H1 (cell line): Measurements from ENCODE around the gene DNAJC11. TPM values are rescaled to one million over a fixed set of nuclear protein-coding genes. Genes with fewer than 3 reads are reported as not detected.

Experiments used
- CTCF ChIA-PET: fragments of 300-600 bp; sonication (Branson Sonifier 250); formaldehyde crosslinking; loops from one replicate; lab custom pipeline; 2021; ENCODE audit not compliant: partially characterized antibody; lab: Charles Lee
- POLR2A ChIA-PET: fragments of 300-600 bp; sonication (Branson Sonifier 250); formaldehyde crosslinking; loops from one replicate; lab custom pipeline; 2021; ENCODE audit warnings: inconsistent platforms; ENCODE audit not compliant: partially characterized antibody; lab: Charles Lee
- DNase-seq, 2 experiments: peaks; one replicate each; pipeline versions ENCODE4 v3.0.0 to v3.0.0-alpha.2; 2010 to 2022; ENCODE audit warnings: low spot score in 2 of 2, low read depth in 1 of 2, mixed read lengths in 1 of 2
- FAIRE-seq: peaks from 2 replicates; lab custom pipeline; 2011; peaks lifted over from hg19 to GRCh38; lab: Jason Lieb, UNC
- H2AFZ ChIP-seq: 2 replicates; pipeline ENCODE4 v1.8.1; 2012; ENCODE audit warnings: low read length, inconsistent platforms
- H2AK5ac ChIP-seq: 2 replicates; pipeline ENCODE4 v1.6.1; 2013; ENCODE audit warnings: low read depth, low read length
- H2BK120ac ChIP-seq: replicated peaks from 2 replicates; pipeline ENCODE3; 2013; ENCODE audit warnings: low read depth, low read length, inconsistent platforms
- H2BK12ac ChIP-seq: 2 replicates; pipeline ENCODE4 v1.6.1; 2013; ENCODE audit warnings: low read depth, low read length
- H2BK15ac ChIP-seq: 2 replicates; pipeline ENCODE4 v1.6.1; 2013; ENCODE audit warnings: low read length
- H2BK20ac ChIP-seq: 2 replicates; pipeline ENCODE4 v1.6.1; 2013; ENCODE audit warnings: low read length
- H2BK5ac ChIP-seq: 2 replicates; pipeline ENCODE4 v1.6.1; 2013; ENCODE audit warnings: low read depth, low read length
- H3K14ac ChIP-seq: 2 replicates; pipeline ENCODE4 v1.6.1; 2013; ENCODE audit warnings: inconsistent platforms; ENCODE audit not compliant: insufficient read length
- H3K18ac ChIP-seq: 2 replicates; pipeline ENCODE4 v1.6.1; 2013; ENCODE audit warnings: low read length; ENCODE audit errors: extremely low read depth
- H3K23ac ChIP-seq: 2 replicates; pipeline ENCODE4 v1.6.1; 2013; ENCODE audit warnings: inconsistent platforms; ENCODE audit not compliant: insufficient read length
- H3K23me2 ChIP-seq: 2 replicates; pipeline ENCODE4 v1.6.1; 2013; ENCODE audit warnings: low read depth, low read length
- H3K27ac ChIP-seq: 2 replicates; pipeline ENCODE4 v1.6.1; 2011; ENCODE audit warnings: low read depth, low read length, inconsistent platforms
- H3K27me3 ChIP-seq, 4 experiments: replicated peaks in 1 of 4; 1 replicate in 1 of 4; 2 replicates in 3 of 4; pipeline versions ENCODE4 v1.6.1 to v1.8.1; 2011 to 2013; ENCODE audit warnings: low read length in 3 of 4, mild to moderate bottlenecking in 3 of 4, inconsistent platforms in 2 of 4, mixed read lengths in 2 of 4, moderate library complexity in 1 of 4; ENCODE audit not compliant: control insufficient read depth in 3 of 4, insufficient read depth in 3 of 4; ENCODE audit errors: extremely low read depth in 1 of 4
- H3K36me3 ChIP-seq, 4 experiments: 2 replicates each; pipeline versions ENCODE4 v1.6.1 to v1.8.1; 2011 to 2013; ENCODE audit warnings: mild to moderate bottlenecking in 4 of 4, low read length in 3 of 4, moderate library complexity in 2 of 4, control low read depth in 1 of 4, inconsistent platforms in 1 of 4; ENCODE audit not compliant: insufficient read depth in 4 of 4, control insufficient read depth in 2 of 4
- H3K4ac ChIP-seq: replicated peaks from 2 replicates; pipeline ENCODE3; 2013; ENCODE audit warnings: low read length, low read depth, mixed read lengths, inconsistent platforms; ENCODE audit not compliant: insufficient read length
- H3K4me1 ChIP-seq, 4 experiments: replicated peaks in 1 of 4; 1 replicate in 1 of 4; 2 replicates in 3 of 4; pipeline versions ENCODE4 v1.6.1 to v1.8.1; 2011 to 2013; ENCODE audit warnings: low read length in 3 of 4, inconsistent platforms in 2 of 4, mixed read lengths in 1 of 4; ENCODE audit not compliant: insufficient read depth in 4 of 4, control insufficient read depth in 3 of 4
- H3K4me2 ChIP-seq, 2 experiments: 2 replicates each; pipeline versions ENCODE4 v1.6.1 to v1.8.1; 2011 to 2013; ENCODE audit warnings: low read depth in 2 of 2, low read length in 2 of 2, control low read depth in 1 of 2, inconsistent platforms in 1 of 2, mild to moderate bottlenecking in 1 of 2; ENCODE audit not compliant: insufficient read depth in 1 of 2
- H3K4me3 ChIP-seq, 4 experiments: fragments of 200-600, 300-600 bp in 1 of 4; sonication (generic), shearing (Covaris generic), sonication (Bioruptor Twin) in 1 of 4; 2 replicates each; pipeline versions ENCODE4 v1.5.1 to v1.8.1; 2011 to 2016; ENCODE audit warnings: low read length in 4 of 4, low read depth in 3 of 4, control low read depth in 2 of 4, inconsistent platforms in 2 of 4, mild to moderate bottlenecking in 2 of 4, mixed read lengths in 1 of 4, moderate library complexity in 1 of 4; ENCODE audit not compliant: insufficient read depth in 2 of 4; ENCODE audit errors: extremely low read depth in 1 of 4
- H3K56ac ChIP-seq: replicated peaks from 2 replicates; pipeline ENCODE3; 2013; ENCODE audit warnings: low read depth, mild to moderate bottlenecking, mixed read lengths, low read length, inconsistent platforms; ENCODE audit not compliant: insufficient read length
- H3K79me1 ChIP-seq: 2 replicates; pipeline ENCODE4 v1.6.1; 2013; ENCODE audit warnings: low read depth, low read length, control low read depth
- H3K79me2 ChIP-seq, 2 experiments: 2 replicates each; pipeline versions ENCODE4 v1.6.1 to v1.8.1; 2012 to 2013; ENCODE audit warnings: low read length in 2 of 2, mild to moderate bottlenecking in 2 of 2, inconsistent platforms in 1 of 2; ENCODE audit not compliant: insufficient read depth in 2 of 2, control insufficient read depth in 1 of 2
- H3K9ac ChIP-seq, 4 experiments: replicated peaks in 1 of 4; 1 replicate in 1 of 4; 2 replicates in 3 of 4; pipeline versions ENCODE4 v1.6.1 to v1.8.1; 2011 to 2013; ENCODE audit warnings: low read depth in 3 of 4, low read length in 3 of 4, control low read depth in 2 of 4, mild to moderate bottlenecking in 2 of 4, moderate library complexity in 2 of 4, inconsistent platforms in 1 of 4; ENCODE audit errors: extremely low read depth in 1 of 4
- H3K9me3 ChIP-seq, 2 experiments: 2 replicates each; pipeline versions ENCODE4 v1.6.1 to v1.8.1; 2012 to 2013; ENCODE audit warnings: mild to moderate bottlenecking in 2 of 2, moderate library complexity in 2 of 2, control low read depth in 1 of 2, inconsistent platforms in 1 of 2, low read depth in 1 of 2, low read length in 1 of 2, mixed read lengths in 1 of 2; ENCODE audit not compliant: insufficient read depth in 2 of 2
- H4K20me1 ChIP-seq, 2 experiments: replicated peaks in 1 of 2; 2 replicates each; pipeline versions ENCODE3 to v1.8.1; 2011 to 2013; ENCODE audit warnings: inconsistent platforms in 2 of 2, low read length in 2 of 2, mild to moderate bottlenecking in 1 of 2; ENCODE audit not compliant: insufficient read depth in 2 of 2, control insufficient read depth in 1 of 2
- H4K5ac ChIP-seq: 2 replicates; pipeline ENCODE4 v1.6.1; 2013; ENCODE audit warnings: low read length, low read depth, mixed read lengths, inconsistent platforms; ENCODE audit not compliant: insufficient read length
- H4K8ac ChIP-seq: 2 replicates; pipeline ENCODE4 v1.8.0; 2013; ENCODE audit warnings: mild to moderate bottlenecking, moderate library complexity, low read length, inconsistent platforms; ENCODE audit not compliant: insufficient read depth; ENCODE audit errors: extremely low read depth
- H4K91ac ChIP-seq: replicated peaks from 2 replicates; pipeline ENCODE3; 2013; ENCODE audit warnings: low read length, mixed read lengths, inconsistent platforms; ENCODE audit not compliant: insufficient read length
- CBX5 ChIP-seq: fragments of 300-800, 300-1000 bp; sonication (generic); IDR thresholded peaks from 2 replicates; pipeline ENCODE4 v1.7.1; 2016; ENCODE audit warnings: antibody characterized with exemption, low read length, low read depth
- FOSL1 ChIP-seq: IDR thresholded peaks from 2 replicates; pipeline ENCODE4 v1.6.1; 2011; ENCODE audit warnings: mild to moderate bottlenecking, low read depth, low read length, moderate library complexity; ENCODE audit not compliant: insufficient read depth
- HDAC6 ChIP-seq: IDR thresholded peaks from one replicate; pipeline ENCODE4 v1.7.1; 2012; ENCODE audit warnings: low read depth, mild to moderate bottlenecking, inconsistent platforms, low read length, moderate library complexity
- JUND ChIP-seq: IDR thresholded peaks from 2 replicates; pipeline ENCODE4 v1.6.1; 2011; ENCODE audit warnings: mild to moderate bottlenecking, improper control_type of control experiment, low read length
- KDM4A ChIP-seq: IDR thresholded peaks from one replicate; pipeline ENCODE4 v1.7.1; 2012; ENCODE audit warnings: low read depth, mild to moderate bottlenecking, moderate library complexity, low read length, inconsistent platforms; ENCODE audit not compliant: severe bottlenecking
- POLR2A ChIP-seq, 2 experiments: IDR thresholded peaks; 1 replicate in 1 of 2; 2 replicates in 1 of 2; pipeline ENCODE4 v1.6.1; 2011; ENCODE audit warnings: low read depth in 2 of 2, low read length in 2 of 2, mild to moderate bottlenecking in 2 of 2; ENCODE audit errors: control extremely low read depth in 1 of 2
- SP1 ChIP-seq: IDR thresholded peaks from 2 replicates; pipeline ENCODE4 v1.6.1; 2011; ENCODE audit warnings: low read depth, low read length
- SRF ChIP-seq: IDR thresholded peaks from 2 replicates; pipeline ENCODE4 v1.6.1; 2011; ENCODE audit warnings: mild to moderate bottlenecking, low read depth, low read length, moderate library complexity
- TAF1 ChIP-seq: IDR thresholded peaks from 2 replicates; pipeline ENCODE4 v1.6.1; 2011; ENCODE audit warnings: mild to moderate bottlenecking, low read depth, low read length
- TCF12 ChIP-seq: IDR thresholded peaks from 2 replicates; pipeline ENCODE4 v1.6.1; 2011; ENCODE audit warnings: low read depth, mild to moderate bottlenecking, low read length
- ZNF274 ChIP-seq: IDR thresholded peaks from 2 replicates; pipeline ENCODE4 v1.7.0; 2012; ENCODE audit warnings: low read length, borderline replicate concordance; ENCODE audit errors: extremely low read depth
- WGBS, 2 experiments: shearing (Covaris generic) in 1 of 2; methylation state at CpG; one replicate each; pipeline versions ENCODE4 v1.1.6 to v1.1.7; 2013 to 2015; ENCODE audit warnings: low lambda C conversion rate in 2 of 2, mixed read lengths in 2 of 2, inconsistent platforms in 1 of 2, low coverage in 1 of 2, missing lambda C conversion rate in 1 of 2; ENCODE audit not compliant: insufficient replicate concordance in 2 of 2, insufficient coverage in 1 of 2, insufficient read length in 1 of 2; ENCODE audit errors: extremely low coverage in 1 of 2, missing lambda C conversion rate in 1 of 2; 5-methylcytosine and 5-hydroxymethylcytosine counted together
- polyA plus RNA-seq, 7 experiments: library from polyadenylated mRNA; depleted of rRNA in 3 of 7; stranded (reverse) in 5 of 7; unstranded in 2 of 7; fragments of >200 nt in 5 of 7; fragments of 200-250 nt in 2 of 7; gene quantifications; 1 replicate in 5 of 7; 2 replicates in 1 of 7; 4 replicates in 1 of 7; pipeline versions ENCODE4 v1.2.1 to v1.2.3, GENCODE V29; 2011 to 2013; ENCODE audit warnings: missing spikeins in 2 of 7, mixed read lengths in 2 of 7
- total RNA-seq: library from RNA; stranded (reverse); fragmentation: NEBNext Ultra II Directional; extraction: Animal tissue kit (Norgen Biotek cat#: 25700); gene quantifications from 2 replicates; pipeline ENCODE4 v1.2.1, GENCODE V29; 2021
- TF ChIP-seq, protein P1 (sequence below): IDR thresholded peaks from 2 replicates; pipeline ENCODE4 v1.6.1; 2011; ENCODE audit warnings: low read depth, mild to moderate bottlenecking, low read length; ENCODE audit not compliant: insufficient read depth
- TF ChIP-seq, protein P2 (sequence below): IDR thresholded peaks from 2 replicates; pipeline ENCODE4 v1.6.1; 2012; ENCODE audit warnings: low read length, inconsistent platforms

DNAJC11 gene
- total and polyA plus RNA-seq, 2 of the 8 experiments (the other 6 are each of a cell fraction or from before 2014, with no cell fraction given), result 43.9 to 90.9 TPM

DNA sequence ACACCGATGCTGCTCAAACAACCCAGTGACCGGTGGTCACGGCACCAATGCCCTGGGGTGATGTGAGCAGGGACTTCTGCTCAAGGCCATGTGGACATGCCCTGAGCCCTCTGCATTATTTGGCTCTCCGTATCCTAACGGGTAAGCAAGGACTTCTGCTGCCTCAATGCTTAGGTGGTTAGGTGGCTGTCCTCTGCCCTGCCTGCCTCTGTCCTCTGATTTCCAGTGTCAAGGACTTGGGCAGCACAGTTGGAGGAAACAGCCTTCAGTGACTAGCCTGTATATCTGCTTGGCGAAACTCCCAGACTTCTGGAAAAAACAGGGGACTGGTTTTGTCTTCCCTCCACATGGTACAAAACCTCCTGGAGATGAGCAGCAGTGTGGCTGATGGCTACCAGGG is 34.5 kb downstream of the DNAJC11 start:
- Histone ChIP-seq H2BK12ac (no peak overlapping the region), H2BK15ac (no peak overlapping the region), H3K9ac (no peak overlapping the region), H3K4me3 (no peak overlapping the region), H4K5ac (no peak overlapping the region), H3K27me3 (no peaks in the 10 kb centered on the region), H3K36me3 (peaks cover 2 to 28% (median 4%) of the 10 kb centered on the region in 4 experiments; a peak in 6 of 8 replicates), H2BK120ac (no peak overlapping the region), H2AK5ac (no peak overlapping the region), H4K91ac (no peak overlapping the region), H3K79me1 (peaks cover 2% of the 10 kb centered on the region; the same call in 1 of the 2 replicates), H2BK20ac (no peak overlapping the region), H2AFZ (no peak overlapping the region), H2BK5ac (no peak overlapping the region), H3K4ac (no peak overlapping the region), H3K18ac (no peak overlapping the region), H3K14ac (no peak overlapping the region), H3K23me2 (no peaks in the 10 kb centered on the region), H3K23ac (no peak overlapping the region), H3K4me2 (no peak overlapping the region), H3K9me3 (peaks cover 0 to 2% of the 10 kb centered on the region in 2 experiments; a peak in 1 of 4 replicates), H3K79me2 (peaks cover 0 to 11% of the 10 kb centered on the region in 2 experiments; a peak in 2 of 4 replicates), H4K8ac (no peak overlapping the region), H3K56ac (no peak overlapping the region), H3K4me1 (no peaks in the 10 kb centered on the region), H3K27ac (no peak overlapping the region), H4K20me1 (peaks cover 0 to 11% of the 10 kb centered on the region in 2 experiments)
- WGBS, 2 experiments, result 91% methylated on average over 6 of the region's 6 CpGs; no CpG with 5 or more reads in 1 of the 2 experiments
- ChIA-PET CTCF (interaction anchor here (4.2 kb wide), 1 partner anchor 21 kb away, joined by 17 read pairs; no protein-coding TSS in a partner anchor), POLR2A (no interaction called here)
- DNase-seq (no peak), FAIRE-seq (no peak)
- TF ChIP-seq SRF, result no peak
- TF ChIP-seq CBX5, result no peak
- TF ChIP-seq POLR2A (IDR thresholded peaks at IDR 0.05; ENCODE audit: control extremely low read depth in 1 of 2, low read depth in 2 of 2, low read length in 2 of 2), result no peak
- TF ChIP-seq, protein P1, sequence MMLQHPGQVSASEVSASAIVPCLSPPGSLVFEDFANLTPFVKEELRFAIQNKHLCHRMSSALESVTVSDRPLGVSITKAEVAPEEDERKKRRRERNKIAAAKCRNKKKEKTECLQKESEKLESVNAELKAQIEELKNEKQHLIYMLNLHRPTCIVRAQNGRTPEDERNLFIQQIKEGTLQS, result no peak
- no peak for TF ChIP-seq JUND
- no peak for TF ChIP-seq HDAC6
- TF ChIP-seq SP1, result no peak
- no peak for TF ChIP-seq FOSL1
- TF ChIP-seq, protein P2, sequence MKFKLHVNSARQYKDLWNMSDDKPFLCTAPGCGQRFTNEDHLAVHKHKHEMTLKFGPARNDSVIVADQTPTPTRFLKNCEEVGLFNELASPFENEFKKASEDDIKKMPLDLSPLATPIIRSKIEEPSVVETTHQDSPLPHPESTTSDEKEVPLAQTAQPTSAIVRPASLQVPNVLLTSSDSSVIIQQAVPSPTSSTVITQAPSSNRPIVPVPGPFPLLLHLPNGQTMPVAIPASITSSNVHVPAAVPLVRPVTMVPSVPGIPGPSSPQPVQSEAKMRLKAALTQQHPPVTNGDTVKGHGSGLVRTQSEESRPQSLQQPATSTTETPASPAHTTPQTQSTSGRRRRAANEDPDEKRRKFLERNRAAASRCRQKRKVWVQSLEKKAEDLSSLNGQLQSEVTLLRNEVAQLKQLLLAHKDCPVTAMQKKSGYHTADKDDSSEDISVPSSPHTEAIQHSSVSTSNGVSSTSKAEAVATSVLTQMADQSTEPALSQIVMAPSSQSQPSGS, result no peak
- TF ChIP-seq TCF12, result no peak
- no peak for TF ChIP-seq TAF1
- no peak for TF ChIP-seq KDM4A
- TF ChIP-seq ZNF274, result no peak
